ENCODE data around the gene SH2D1A. TPM values are rescaled to one million over a fixed set of nuclear protein-coding genes. Genes with fewer than 3 reads are reported as not detected.

Gene SH2D1A
- total RNA-seq, 2 donors from 2014 or later: 0.34 TPM; not detected in 1

DNA sequence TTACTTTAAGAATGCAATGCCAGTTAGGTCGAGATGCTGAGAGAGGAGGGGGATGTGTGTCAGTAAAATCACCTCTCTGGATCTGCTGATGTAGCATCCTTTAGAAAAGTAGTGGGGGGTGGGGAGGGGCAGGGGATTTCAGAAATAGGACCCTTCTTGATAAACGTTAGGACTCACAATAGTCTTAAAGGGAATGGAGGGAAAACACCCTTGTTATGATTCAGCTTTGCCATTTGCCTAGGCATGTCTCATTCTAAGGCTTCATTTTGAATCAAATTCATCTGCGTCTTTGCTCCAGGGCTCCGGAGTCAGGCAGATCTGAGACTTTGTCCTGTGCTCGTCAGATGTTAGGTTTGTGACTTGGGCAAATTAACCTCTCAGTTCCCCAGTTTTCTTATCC is 879 bp downstream of the SH2D1A start:
- DNase-seq: no peak
- intact Hi-C loops (cut with DNase I, micrococcal nuclease): no loop called here

GRCh38 chrX:124348182-124348581 is 1.8 kb downstream of the SH2D1A start:
- intact Hi-C loops (cut with DNase I, micrococcal nuclease): no loop called here
- DNase-seq: no peak
- ATAC-seq: no peak

More for the DNA sequence above, 879 bp downstream of the SH2D1A start:
- ATAC-seq: no peak

DNA sequence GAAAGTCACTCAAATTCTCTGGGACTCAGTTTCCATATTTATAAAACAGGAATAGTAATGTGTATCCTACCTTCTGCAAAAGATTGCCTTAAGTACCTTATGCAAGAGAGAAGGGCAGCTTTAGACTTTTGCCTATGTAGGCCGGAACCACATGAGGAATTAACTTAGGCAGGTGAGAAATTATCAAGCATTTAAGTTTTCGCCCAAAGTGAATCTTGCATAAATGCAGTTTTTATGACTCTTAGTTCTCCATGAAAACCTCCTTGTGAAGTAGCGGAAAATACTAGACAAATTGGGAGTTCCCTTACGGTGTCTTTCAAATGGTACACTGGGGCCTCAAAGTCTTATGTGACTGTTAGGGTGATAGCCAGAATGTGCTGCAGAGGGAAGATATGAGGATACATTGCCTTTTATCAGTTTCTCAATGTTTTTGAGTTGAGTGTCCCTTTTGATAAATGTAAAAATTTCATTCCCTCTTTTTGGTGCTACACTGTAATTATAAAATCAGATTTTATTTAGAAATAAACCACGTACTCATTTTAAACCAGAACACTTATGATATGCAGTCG is 2.6 kb downstream of the SH2D1A start:
- intact Hi-C loops (cut with DNase I, micrococcal nuclease): no loop called here
- DNase-seq (no peak), ATAC-seq (no peak)

DNA sequence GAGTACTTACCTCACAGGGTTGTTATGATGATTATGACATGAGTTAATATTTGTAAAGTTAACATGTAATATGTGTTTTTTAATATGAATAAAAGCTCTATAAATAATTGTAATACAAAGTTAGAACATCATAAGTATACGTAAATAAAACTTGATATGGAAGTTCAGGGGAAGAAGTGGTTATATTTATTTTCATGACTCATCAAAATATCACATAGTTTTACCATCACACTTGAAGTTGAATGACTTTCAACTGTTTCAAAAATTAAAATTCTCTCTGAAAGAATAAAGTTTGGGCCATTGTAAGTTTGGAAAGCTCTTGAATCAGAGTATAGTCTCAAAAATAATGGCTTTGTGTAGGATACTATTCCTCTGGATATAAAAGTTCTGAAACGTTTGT is 8.3 kb downstream of the SH2D1A start:
- intact Hi-C loops (cut with DNase I, micrococcal nuclease): no loop called here
- no peak for DNase-seq
- ATAC-seq: no peak

- DNase-seq: no peak
- ATAC-seq: no peak
- intact Hi-C loops (cut with DNase I, micrococcal nuclease): no loop called here
Measured at GRCh38 chrX:124358800-124359383, 12.5 kb downstream of the SH2D1A start.

DNA sequence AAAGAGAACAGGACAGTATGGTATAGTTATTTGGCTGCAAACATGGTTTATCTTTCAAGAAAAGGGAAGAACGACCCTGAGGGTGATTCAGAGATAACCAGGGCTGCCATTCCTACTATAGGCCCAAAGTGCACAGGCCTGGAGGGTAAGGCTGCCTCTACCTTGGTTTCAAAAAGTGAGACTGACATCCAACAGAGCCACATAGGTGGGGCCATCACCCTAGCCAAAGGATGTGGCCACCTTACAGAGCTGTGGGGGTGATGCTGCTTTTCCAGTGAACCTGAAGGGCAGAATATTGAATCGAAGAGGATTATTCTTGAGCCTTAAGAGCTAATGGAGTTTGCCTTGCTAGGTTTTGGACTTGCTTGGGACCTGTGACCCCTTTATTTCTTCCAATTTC is 15.7 kb downstream of the SH2D1A start:
- intact Hi-C loops (cut with DNase I, micrococcal nuclease): no loop called here
- DNase-seq (no peak), ATAC-seq (no peak)

DNA sequence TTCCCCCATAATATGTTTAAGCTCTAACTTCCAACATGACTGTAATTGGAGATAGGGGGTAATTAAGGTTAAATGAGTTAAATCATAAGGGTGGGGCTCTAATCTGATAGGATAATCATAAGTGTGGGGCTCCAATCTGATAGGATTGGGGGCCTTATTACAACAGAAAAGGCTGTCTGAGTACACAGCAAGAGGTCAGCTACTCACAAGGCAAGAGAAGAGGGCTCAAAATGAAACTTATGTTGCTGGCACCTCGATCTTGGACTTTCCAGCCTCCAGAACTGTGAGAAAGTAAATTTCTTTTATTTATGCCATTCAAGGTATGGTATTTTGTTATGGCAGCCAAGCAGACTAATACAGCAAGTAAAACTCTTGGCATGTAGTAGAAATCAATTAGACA is 16.4 kb downstream of the SH2D1A start:
- DNase-seq (no peak), ATAC-seq (no peak)
- intact Hi-C loops (cut with DNase I, micrococcal nuclease): no loop called here

GRCh38 chrX:124369722-124370121 is 23.4 kb downstream of the SH2D1A start:
- intact Hi-C loops (cut with DNase I, micrococcal nuclease): no loop called here
- DNase-seq (no peak), ATAC-seq (no peak)

- DNase-seq: no peak
- no peak for ATAC-seq
- intact Hi-C loops (cut with DNase I, micrococcal nuclease): no loop called here
Measured at GRCh38 chrX:124373348-124373747, 27.0 kb downstream of the SH2D1A start.

- DNase-seq (no peak), ATAC-seq (no peak)
- intact Hi-C loops (cut with DNase I, micrococcal nuclease): no loop called here
Measured at GRCh38 chrX:124378643-124379042, 32.3 kb downstream of the SH2D1A start.

GRCh38 chrX:124383354-124383753 is 37.0 kb downstream of the SH2D1A start:
- no peak for DNase-seq
- intact Hi-C loops (cut with DNase I, micrococcal nuclease): no loop called here
- no peak for ATAC-seq

DNA sequence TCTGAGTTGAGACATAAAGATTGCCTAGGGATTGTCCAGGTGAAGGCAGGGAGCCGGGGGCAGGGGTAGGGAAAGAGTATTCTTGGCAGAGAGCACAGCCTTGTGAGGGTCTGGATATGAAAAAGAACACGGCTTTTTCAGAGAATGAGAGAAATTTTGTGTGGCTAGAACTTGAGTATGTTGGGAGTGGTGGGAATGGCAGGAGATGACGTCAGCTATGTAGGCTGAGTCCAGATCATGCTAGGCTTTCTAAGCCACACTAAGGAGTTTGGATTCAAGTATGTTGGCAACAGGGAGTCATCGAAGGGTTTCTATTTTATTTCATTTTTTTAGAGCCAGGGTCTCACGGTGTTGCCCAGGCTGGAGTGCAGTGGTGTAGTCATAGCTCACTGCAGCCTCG is 40.0 kb downstream of the SH2D1A start:
- intact Hi-C loops (cut with DNase I, micrococcal nuclease): no loop called here
- ATAC-seq (no peak), DNase-seq (no peak)

GRCh38 chrX:124388562-124388961 is 42.2 kb downstream of the SH2D1A start:
- DNase-seq: peak in 1 of 2 donors; percentile 52
- ATAC-seq: peak; percentile 36
- intact Hi-C loops (cut with DNase I, micrococcal nuclease): no loop called here

DNA sequence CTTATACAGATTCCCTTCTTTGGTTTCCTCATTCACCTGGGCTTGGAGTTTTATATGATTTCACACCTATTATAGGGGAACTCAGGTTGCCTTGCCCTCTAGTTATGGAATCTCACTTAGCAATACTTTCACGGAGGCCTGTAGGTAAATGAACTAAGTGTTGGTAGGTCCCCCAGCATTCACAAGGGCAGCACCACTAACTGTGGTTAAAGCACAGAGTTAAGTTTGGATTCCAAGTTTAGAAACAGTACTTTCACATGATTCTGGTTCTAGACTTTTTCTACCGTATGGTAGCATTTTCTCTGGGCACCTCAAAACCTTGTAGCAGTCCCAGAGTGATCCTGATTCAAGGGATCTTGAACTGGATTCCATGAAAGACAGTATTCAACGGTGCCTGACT is 46.4 kb downstream of the SH2D1A start:
- DNase-seq (no peak), ATAC-seq (no peak)
- intact Hi-C loops (cut with DNase I, micrococcal nuclease): no loop called here

- DNase-seq: no peak
- intact Hi-C loops (cut with DNase I, micrococcal nuclease): no loop called here
- ATAC-seq: no peak
Measured at GRCh38 chrX:124393238-124393637, 46.9 kb downstream of the SH2D1A start.

GRCh38 chrX:124393659-124394058 is 47.3 kb downstream of the SH2D1A start:
- intact Hi-C loops (cut with DNase I, micrococcal nuclease): no loop called here
- ATAC-seq: no peak
- no peak for DNase-seq

DNA sequence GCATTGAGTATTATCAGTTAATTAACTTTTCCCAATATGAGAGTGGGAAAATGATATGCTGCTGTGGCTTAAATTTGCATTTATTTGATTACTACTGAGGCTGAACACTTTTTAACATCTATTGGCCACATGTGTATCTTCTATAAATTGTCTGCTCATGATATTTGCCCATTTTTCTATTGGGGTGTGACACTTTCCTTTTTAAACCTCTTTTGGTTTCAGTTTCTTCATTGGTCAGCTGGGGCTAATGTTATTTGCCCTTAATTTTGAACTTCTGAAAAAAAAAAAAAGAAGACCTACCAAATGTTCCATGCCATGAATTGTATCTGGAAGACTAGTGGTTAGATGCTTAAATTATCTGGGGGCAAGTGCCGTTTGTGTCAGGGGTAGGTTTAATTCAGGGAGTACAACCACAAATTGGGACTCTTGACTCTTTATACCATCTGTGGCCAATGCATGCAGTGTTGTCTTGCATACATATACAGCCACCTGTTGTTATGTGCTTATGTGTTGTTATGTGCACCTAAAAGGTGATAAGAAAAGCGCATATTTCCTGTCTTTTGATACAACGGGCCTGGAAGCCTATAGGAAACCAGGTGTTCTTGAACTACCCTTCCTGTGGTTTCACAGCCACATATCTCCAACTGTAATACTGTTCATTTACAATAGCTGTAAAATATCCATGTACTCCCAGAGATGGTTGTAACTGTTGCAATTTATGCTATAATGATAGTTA is 49.0 kb downstream of the SH2D1A start:
- ATAC-seq (no peak), DNase-seq (no peak)
- intact Hi-C loops (cut with DNase I, micrococcal nuclease): no loop called here

- DNase-seq: no peak
- intact Hi-C loops (cut with DNase I, micrococcal nuclease): no loop called here
Measured at GRCh38 chrX:124401696-124402095, 55.3 kb downstream of the SH2D1A start.

DNA sequence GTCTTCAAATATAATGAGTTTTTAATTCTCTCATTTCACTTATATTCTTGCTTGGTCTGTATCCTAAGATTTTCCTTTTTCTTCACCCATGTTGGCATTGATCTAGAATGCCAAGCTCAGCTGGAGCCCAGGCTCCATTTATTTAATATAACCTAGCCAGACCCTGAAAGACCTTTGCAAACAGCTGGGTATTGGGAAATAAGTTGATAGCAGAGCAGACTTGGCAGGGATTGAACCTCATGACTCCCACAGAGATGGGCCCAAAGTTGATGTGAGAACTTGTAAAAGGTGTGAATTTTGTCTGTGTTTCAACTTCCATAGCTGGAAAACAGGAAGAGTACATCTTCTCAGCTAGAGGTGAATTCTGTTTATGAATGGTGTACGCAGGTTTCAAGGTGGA is 59.5 kb downstream of the SH2D1A start:
- DNase-seq (no peak), ATAC-seq (no peak)
- intact Hi-C loops (cut with DNase I, micrococcal nuclease): no loop called here

More at GRCh38 chrX:124401696-124402095, 55.3 kb downstream of the SH2D1A start:
- no peak for ATAC-seq

- intact Hi-C loops (cut with DNase I, micrococcal nuclease): no loop called here
- ATAC-seq (peak; percentile 46), DNase-seq (peak in 1 of 2 donors; percentile 14)
Measured at GRCh38 chrX:124406294-124407014, 60.1 kb downstream of the SH2D1A start.

Measured in left colon (tissue), 2 donors.